Vagina (tissue), 2 donors: ENCODE results near the gene SMCR8.

Experiments
- CTCF ChIP-seq, 3 experiments: fragments of 450-650 bp in 2 of 3; fragments of 200-600 bp in 1 of 3; sonication (generic) in 1 of 3; IDR thresholded peaks; one replicate each; pipeline ENCODE4 v1.5.1; 2017 to 2019; ENCODE audit warnings: antibody characterized with exemption in 3 of 3, mild to moderate bottlenecking in 2 of 3, moderate library complexity in 2 of 3
- POLR2A ChIP-seq, 2 donors: fragments of 450-650 bp; IDR thresholded peaks; one replicate each; pipeline ENCODE4 v1.6.1; 2017; ENCODE audit warnings: antibody characterized with exemption in 2 of 2, mild to moderate bottlenecking in 2 of 2, moderate library complexity in 2 of 2
- POLR2AphosphoS5 ChIP-seq, 2 donors: sonication (generic); formaldehyde crosslinking; IDR thresholded peaks; one replicate each; pipeline ENCODE4 v1.9.0; 2017; ENCODE audit warnings: antibody characterized with exemption in 2 of 2, mild to moderate bottlenecking in 2 of 2, low read depth in 1 of 2; ENCODE audit not compliant: insufficient read depth in 1 of 2

- TF ChIP-seq CTCF (IDR thresholded peaks at IDR 0.05) (no peak), POLR2AphosphoS5 (IDR thresholded peaks at IDR 0.05; ENCODE audit: insufficient read depth in 1 of 2, low read depth in 1 of 2) (no peak), POLR2A (IDR thresholded peaks at IDR 0.05) (no peak)
These were observed 23.2 kb upstream of the SMCR8 start for GRCh38 chr17:18291718-18292540.
